Right kidney (tissue), 1 donor: ENCODE data around the gene AMER1.

Experiments
- DNase-seq: peaks from one replicate; pipeline ENCODE4 v3.0.0-alpha.2; 2016

The AMER1 gene

DNA sequence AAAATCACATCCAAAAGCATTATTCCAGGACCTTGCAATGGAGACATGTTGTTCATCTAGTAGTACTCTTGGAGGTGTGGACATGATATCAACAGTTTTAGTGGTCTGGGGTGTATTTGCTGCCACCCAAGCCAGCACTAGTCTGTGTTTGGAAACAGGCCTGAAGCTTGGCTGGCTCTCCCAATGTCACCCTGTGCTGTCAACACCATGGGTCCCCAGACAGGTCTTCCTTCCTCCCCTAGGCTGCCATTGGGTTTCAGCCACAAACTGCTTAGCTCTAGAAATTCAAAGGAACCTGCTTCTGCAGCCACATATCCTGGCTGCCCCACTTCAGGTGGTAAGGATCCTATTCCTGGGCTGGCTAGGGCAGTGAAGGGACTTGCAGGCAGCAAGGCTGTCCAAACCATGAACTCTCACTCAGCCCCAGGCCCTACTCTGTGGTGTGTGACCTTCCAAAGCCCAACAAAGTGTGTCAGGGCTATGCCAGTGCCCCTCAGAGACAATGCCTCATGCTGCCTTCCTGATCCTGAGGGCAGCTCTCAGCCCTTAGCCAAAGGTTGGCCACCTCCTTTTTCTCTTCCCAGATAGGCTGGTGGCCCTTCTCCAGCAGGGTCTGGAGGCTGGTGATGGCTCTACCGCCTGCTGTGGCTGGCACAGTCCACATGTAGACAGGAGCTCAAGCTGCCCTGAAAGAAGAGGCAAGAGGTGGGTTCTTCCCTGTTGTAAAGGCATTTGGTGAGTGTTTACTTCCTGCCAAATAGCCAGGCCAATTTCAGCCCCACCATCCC is 18.3 kb downstream of the AMER1 start:
- DNase-seq, result no peak

DNA sequence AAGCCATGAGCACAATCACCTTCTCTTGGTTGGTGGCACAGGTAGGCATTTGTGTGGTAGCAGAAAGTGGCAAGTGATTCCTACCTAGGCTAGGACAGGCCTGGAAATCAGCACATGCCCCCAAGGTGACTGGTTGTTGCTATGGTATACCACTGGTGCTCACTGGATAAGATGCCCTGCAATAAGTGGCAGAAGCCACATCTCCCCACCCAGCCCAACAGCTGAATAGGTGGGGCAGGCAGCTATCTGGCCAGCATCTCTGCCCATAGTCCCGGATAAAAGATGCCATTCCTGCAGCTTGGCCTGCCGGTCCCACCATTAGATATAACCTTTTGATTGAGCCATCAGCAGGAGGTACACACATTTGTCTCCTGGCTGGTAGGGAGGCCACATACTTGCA is 21.1 kb downstream of the AMER1 start:
- DNase-seq, result no peak

DNA sequence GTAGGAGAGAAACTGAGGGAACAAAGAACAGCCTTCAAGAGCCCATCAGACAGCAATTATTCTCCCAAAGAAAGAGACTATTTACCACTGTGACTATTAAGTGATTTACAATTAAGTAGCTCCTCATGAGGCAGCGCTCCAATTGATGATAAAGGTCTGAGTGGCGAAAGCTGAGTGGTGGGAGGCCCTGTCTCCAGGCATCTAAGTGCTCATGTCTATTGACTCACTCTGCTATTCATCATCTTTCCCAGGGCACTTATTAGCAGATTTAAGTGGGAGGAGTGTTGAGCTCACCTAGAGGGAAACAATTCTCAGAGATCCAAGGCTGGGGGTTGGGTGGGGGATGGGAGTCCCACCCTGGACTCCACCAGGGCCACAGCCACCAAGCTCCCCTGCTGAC is 23.3 kb downstream of the AMER1 start:
- no peak for DNase-seq

DNA sequence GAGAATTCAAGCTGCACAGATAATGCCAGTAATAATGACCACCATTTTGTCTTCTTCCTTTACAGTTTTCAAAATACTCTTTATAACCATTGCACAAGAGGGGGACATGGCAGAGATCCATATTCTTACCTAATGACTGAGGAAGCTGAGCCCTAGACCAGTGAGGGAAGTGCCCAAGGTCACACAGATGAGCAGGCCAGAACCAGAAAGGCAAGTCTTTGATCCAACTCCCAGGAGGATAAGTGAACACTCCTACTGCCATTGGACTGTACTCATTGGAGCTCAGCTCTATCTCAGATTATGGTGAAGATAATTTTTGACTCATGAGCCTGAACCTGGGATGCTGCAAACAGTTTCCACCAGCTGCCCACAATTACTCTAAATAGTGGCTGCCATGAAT is 28.6 kb downstream of the AMER1 start:
- no peak for DNase-seq

DNA sequence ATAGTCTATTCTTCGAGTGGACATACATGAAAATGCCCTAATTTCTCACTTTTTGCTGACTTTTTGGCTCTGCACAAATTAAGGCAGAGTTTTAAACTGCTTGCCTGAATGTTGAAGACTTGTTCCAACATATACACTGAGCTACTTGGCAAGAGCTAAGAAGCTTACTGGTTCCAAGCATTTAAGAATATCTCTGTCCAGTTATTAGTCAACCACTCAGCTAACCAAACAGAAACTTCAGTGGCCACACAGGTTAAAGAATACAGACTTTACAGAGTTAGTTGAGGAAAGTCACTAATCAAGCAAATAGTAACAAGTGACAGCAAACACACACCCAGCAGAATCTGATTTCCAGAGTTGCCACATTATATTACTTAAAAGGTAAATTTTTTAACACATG is 35.5 kb downstream of the AMER1 start:
- no peak for DNase-seq

DNA sequence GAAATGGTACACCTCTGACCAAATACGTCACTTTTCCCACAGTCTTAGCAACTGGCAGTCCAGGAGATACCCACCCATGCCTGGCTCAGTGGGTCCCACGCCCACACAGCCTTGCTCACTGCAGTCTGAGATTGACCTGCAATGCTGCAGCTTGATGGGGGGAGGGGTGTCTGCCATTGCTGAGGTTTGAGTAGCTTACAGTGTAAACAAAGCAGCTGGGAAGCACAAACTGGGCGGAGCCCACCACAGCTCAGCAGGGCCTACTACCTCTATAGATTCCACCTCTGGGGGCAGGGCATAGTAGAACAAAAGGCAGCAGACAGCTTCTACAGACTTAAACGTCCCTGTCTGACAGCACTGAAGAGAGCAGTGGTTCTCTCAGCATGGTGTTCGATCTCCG is 52.7 kb downstream of the AMER1 start:
- DNase-seq, result no peak

DNA sequence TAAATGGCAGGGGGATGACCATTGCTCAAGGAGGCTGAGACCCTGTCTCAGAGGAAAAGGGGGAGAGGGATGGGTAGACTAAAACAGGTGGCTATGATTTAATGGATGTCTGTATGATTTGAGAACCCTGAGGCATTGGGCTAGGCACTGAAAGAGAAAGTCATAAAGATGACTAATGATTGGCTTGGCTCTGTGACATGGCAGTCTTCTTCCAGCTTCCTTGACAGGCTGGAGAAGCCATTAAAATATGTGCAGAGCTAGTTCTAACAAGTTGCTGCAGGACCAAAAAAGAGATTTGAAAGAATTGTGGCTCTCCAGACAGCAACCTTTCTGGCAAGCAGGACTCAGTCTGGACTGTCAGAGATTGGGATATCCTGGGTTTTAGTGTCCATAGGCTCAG is 53.6 kb downstream of the AMER1 start:
- DNase-seq, result no peak

DNA sequence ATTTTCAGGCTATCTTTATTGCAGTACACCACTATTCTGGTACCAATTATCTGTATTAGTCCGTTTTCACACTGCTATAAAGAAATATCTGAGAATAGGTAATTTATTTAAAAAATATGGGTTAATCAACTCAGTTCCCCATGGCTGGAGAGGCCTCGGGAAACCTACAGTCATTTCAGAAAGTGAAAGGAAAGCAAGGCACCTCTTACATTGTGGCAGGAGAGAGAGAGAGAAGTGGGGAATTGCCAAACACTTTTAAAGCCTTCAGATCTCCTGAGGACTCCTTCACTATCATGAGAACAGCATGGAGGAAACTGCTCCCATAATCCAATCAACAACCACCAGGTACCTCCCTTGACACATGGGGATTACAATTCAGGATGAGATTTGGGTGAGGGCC is 54.7 kb downstream of the AMER1 start:
- DNase-seq, result no peak
